ENCODE data around the gene EPHB6.
A peak's percentile ranks its signal among the peaks of the same experiment; 100 is the strongest.

The EPHB6 gene

GRCh38 chr7:142908290-142908689, 53.4 kb downstream of the EPHB6 start:
- DNase-seq: no peak
- in situ Hi-C loops (cut with MboI; ENCODE audit: low pct_unique_long_range_greater_than_20kb, low sequenced_read_pairs): no loop called here

- in situ Hi-C loops (cut with MboI; ENCODE audit: low pct_unique_long_range_greater_than_20kb, low sequenced_read_pairs): no loop called here
- DNase-seq: peak; percentile 48
These were observed 54.3 kb downstream of the EPHB6 start for GRCh38 chr7:142908921-142909890.

GRCh38 chr7:142910031-142910433, 55.2 kb downstream of the EPHB6 start:
- no peak for DNase-seq
- in situ Hi-C loops (cut with MboI; ENCODE audit: low pct_unique_long_range_greater_than_20kb, low sequenced_read_pairs): no loop called here

GRCh38 chr7:142910481-142910880, 55.6 kb downstream of the EPHB6 start:
- in situ Hi-C loops (cut with MboI; ENCODE audit: low pct_unique_long_range_greater_than_20kb, low sequenced_read_pairs): no loop called here
- no peak for DNase-seq

- no peak for DNase-seq
- in situ Hi-C loops (cut with MboI; ENCODE audit: low pct_unique_long_range_greater_than_20kb, low sequenced_read_pairs): no loop called here
These were observed 58.2 kb downstream of the EPHB6 start for GRCh38 chr7:142913051-142913450.

- in situ Hi-C loops (cut with MboI; ENCODE audit: low pct_unique_long_range_greater_than_20kb, low sequenced_read_pairs): no loop called here
- no peak for DNase-seq
These were observed 58.7 kb downstream of the EPHB6 start for GRCh38 chr7:142913566-142913965.

- DNase-seq: no peak
- in situ Hi-C loops (cut with MboI; ENCODE audit: low pct_unique_long_range_greater_than_20kb, low sequenced_read_pairs): no loop called here
These were observed 59.2 kb downstream of the EPHB6 start for GRCh38 chr7:142914121-142914520.

- no peak for DNase-seq
- in situ Hi-C loops (cut with MboI; ENCODE audit: low pct_unique_long_range_greater_than_20kb, low sequenced_read_pairs): no loop called here
These were observed 60.4 kb downstream of the EPHB6 start for GRCh38 chr7:142915315-142915714.

GRCh38 chr7:142916508-142916907, 61.6 kb downstream of the EPHB6 start:
- no peak for DNase-seq
- in situ Hi-C loops (cut with MboI; ENCODE audit: low pct_unique_long_range_greater_than_20kb, low sequenced_read_pairs): no loop called here

- DNase-seq: no peak
- in situ Hi-C loops (cut with MboI; ENCODE audit: low pct_unique_long_range_greater_than_20kb, low sequenced_read_pairs): no loop called here
These were observed 62.6 kb downstream of the EPHB6 start for GRCh38 chr7:142917447-142917846.

GRCh38 chr7:142918901-142919300, 64.0 kb downstream of the EPHB6 start:
- in situ Hi-C loops (cut with MboI; ENCODE audit: low pct_unique_long_range_greater_than_20kb, low sequenced_read_pairs): no loop called here
- DNase-seq: no peak

GRCh38 chr7:142919656-142920055, 64.8 kb downstream of the EPHB6 start:
- no peak for DNase-seq
- in situ Hi-C loops (cut with MboI; ENCODE audit: low pct_unique_long_range_greater_than_20kb, low sequenced_read_pairs): no loop called here

Measured in KBM-7 (cell line).